ENCODE results near the gene ANKRD13A.
"Not testable (repeated sequence)": the region's sequence is repeated elsewhere in the genome, so short reads cannot be mapped to it uniquely, and the experiment has no call there.

ANKRD13A gene

DNA sequence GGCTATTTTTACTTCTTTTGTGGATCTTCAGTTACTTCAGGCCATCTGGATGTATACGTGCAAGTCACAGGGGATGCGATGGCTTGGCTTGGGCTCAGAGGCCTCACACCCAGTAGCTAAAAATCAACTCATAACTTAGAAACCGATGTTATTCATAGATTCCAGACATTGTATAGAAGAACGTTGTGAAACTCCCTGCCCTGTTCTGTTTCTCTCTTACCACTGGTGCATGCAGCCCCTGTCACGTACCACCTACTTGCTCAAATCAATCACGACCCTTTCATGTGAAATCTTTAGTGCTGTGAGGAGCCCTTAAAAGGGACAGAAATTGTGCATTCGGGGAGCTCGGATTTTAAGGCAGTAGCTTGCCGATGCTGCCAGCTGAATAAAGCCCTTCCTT lies 50.4 kb downstream of the ANKRD13A start:
- not testable (repeated sequence) for H3K36me3 ChIP-seq (ENCODE audit: control insufficient read depth, insufficient read depth, low read length); H3K4me3 ChIP-seq (ENCODE audit: low read depth, low read length); H3K4me1 ChIP-seq (ENCODE audit: control insufficient read depth, insufficient read depth, low read length); H3K9ac ChIP-seq (ENCODE audit: low read depth, low read length); H3K9me3 ChIP-seq (ENCODE audit: control insufficient read depth, insufficient read depth, low read length); H3K27ac ChIP-seq (ENCODE audit: low read depth, low read length); H3K27me3 ChIP-seq (ENCODE audit: control insufficient read depth, insufficient read depth, low read length)

DNA sequence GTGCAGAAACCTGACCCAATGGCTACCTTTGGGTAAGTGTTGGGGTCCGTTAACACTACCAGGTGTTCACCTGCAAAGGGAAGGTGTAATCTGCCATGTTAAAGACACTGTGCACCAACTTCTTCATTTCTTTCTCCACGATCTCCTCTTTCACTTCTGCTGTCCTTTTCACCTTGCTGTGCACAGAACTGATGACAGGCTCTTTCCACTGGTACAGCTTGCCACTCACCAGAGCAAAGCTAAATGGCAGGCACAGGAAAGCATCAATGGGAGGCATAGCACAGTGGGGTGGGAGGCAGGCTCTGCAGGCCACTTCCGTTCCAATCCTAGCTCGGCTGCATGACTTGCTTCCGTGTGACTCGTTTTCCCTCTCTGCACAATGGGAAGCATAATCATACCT lies 51.7 kb downstream of the ANKRD13A start:
- no peaks in the 10 kb centered on the region for H3K9me3 ChIP-seq (ENCODE audit: control insufficient read depth, insufficient read depth, low read length)
- H3K9ac ChIP-seq (ENCODE audit: low read depth, low read length): no peak overlapping the region
- H3K4me3 ChIP-seq (ENCODE audit: low read depth, low read length): no peak overlapping the region
- H3K27ac ChIP-seq (ENCODE audit: low read depth, low read length): no peak overlapping the region
- no peaks in the 10 kb centered on the region for H3K36me3 ChIP-seq (ENCODE audit: control insufficient read depth, insufficient read depth, low read length)
- no peaks in the 10 kb centered on the region for H3K4me1 ChIP-seq (ENCODE audit: control insufficient read depth, insufficient read depth, low read length)
- no peaks in the 10 kb centered on the region for H3K27me3 ChIP-seq (ENCODE audit: control insufficient read depth, insufficient read depth, low read length)

DNA sequence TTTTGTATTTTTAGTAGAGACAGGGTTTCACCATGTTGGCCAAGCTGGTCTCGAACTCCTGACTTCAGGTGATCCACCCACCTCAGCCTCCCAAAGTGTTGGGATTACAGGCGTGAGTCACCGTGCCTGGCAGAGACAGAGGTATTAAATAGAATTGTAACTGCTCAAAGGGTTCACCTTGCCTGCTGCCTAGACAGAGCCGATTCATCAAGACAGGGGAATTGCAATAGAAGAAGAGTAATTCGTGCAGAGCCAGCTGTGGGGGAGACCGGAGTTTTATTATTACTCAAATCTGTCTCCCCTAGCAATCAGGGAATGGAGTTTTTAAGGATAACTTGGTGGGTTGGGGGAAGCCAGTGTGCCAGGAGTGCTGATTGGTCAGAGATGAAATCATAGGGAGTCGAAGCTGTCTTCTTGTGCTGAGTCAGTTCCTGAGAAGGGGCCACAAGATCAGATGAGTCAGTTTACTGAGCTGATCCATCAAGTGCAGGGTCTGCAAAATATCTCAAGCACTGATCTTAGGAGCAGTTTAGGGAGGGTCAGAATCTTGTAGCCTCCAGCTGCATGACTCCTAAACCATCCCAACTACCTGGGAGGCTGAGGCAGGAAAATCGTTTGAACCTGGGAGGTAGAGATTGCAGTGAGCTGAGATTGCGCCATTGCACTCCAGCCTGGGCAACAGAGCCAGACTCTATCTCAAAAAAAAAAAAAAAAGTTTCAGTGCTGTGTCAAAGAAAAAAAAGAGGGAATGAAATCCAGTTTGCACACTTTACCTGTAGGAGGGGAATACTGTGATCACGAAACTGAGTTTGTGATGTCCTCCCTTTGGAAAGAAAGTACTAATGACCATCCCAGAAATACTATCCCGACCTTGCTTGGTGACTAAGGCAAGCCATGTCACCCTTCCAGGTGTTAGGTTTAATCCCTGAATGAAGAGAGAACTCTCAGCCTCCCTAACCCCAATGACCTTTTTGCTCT lies 56.4 kb downstream of the ANKRD13A start:
- H3K27ac ChIP-seq (ENCODE audit: low read depth, low read length): peak overlapping the region; percentile 42
- not testable (repeated sequence) for H3K4me1 ChIP-seq (ENCODE audit: control insufficient read depth, insufficient read depth, low read length); H3K9ac ChIP-seq (ENCODE audit: low read depth, low read length); H3K27me3 ChIP-seq (ENCODE audit: control insufficient read depth, insufficient read depth, low read length); H3K9me3 ChIP-seq (ENCODE audit: control insufficient read depth, insufficient read depth, low read length); H3K36me3 ChIP-seq (ENCODE audit: control insufficient read depth, insufficient read depth, low read length); H3K4me3 ChIP-seq (ENCODE audit: low read depth, low read length)

DNA sequence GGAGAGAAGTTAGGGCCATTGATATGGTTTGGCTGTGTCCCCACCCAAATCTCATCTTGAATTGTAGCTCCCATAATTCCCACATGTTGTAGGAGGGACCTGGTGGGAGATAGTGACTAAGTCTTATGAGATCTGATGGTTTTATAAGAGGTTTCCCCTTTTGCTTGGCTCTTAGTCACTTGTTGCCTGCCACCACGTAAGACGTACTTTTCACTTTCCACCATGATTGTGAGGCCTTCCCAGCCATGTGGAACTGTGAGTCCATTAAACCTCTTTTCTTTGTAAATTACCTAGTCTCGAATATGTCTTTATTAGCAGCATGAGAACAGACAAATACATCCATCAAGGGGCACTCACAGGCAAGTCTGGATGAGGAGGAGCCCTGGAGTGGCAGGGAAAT lies 57.4 kb downstream of the ANKRD13A start:
- H3K9ac ChIP-seq (ENCODE audit: low read depth, low read length); H3K27me3 ChIP-seq (ENCODE audit: control insufficient read depth, insufficient read depth, low read length); H3K36me3 ChIP-seq (ENCODE audit: control insufficient read depth, insufficient read depth, low read length); H3K4me1 ChIP-seq (ENCODE audit: control insufficient read depth, insufficient read depth, low read length); H3K9me3 ChIP-seq (ENCODE audit: control insufficient read depth, insufficient read depth, low read length); H3K4me3 ChIP-seq (ENCODE audit: low read depth, low read length); H3K27ac ChIP-seq (ENCODE audit: low read depth, low read length): not testable (repeated sequence)

DNA sequence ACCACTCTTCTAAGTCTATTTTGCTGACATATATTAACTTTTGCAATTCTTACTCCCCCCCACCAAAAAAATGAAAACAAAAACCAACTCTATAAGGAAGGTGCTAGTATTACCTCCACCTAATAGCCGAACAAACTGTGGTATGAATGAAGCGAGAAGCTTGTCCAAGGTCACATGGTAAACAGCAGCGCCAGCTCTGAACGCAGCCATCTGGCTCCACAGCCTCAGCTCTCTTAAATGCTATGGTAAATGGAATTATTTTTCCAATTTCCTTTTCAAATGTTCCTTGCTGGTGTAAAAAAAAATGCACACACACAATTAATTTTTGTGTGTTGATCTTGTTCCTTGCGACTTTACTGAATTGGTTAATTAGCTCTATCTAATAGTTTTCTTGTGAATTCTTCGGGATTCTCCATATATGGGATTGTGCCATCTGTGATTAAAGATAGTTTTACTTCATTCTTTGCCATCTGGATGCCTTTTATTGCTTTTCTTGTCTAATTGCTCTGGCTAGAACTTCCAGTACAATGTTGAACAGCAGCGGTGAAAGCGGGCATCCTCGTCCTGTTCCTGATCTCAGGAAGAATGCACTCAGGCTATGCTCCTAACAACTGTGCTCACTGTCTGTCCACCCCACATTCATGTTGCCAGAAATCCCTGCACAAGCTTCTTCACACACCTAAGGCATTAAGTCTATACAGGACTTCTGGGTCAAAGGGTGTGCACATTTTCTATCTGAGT lies 59.8 kb downstream of the ANKRD13A start:
- Histone ChIP-seq H3K4me1 (ENCODE audit: control insufficient read depth, insufficient read depth, low read length) (no peaks in the 10 kb centered on the region), H3K36me3 (ENCODE audit: control insufficient read depth, insufficient read depth, low read length) (no peaks in the 10 kb centered on the region), H3K9ac (ENCODE audit: low read depth, low read length) (no peak overlapping the region), H3K9me3 (ENCODE audit: control insufficient read depth, insufficient read depth, low read length) (no peaks in the 10 kb centered on the region), H3K27me3 (ENCODE audit: control insufficient read depth, insufficient read depth, low read length) (no peaks in the 10 kb centered on the region), H3K27ac (ENCODE audit: low read depth, low read length) (no peak overlapping the region), H3K4me3 (ENCODE audit: low read depth, low read length) (no peak overlapping the region)

DNA sequence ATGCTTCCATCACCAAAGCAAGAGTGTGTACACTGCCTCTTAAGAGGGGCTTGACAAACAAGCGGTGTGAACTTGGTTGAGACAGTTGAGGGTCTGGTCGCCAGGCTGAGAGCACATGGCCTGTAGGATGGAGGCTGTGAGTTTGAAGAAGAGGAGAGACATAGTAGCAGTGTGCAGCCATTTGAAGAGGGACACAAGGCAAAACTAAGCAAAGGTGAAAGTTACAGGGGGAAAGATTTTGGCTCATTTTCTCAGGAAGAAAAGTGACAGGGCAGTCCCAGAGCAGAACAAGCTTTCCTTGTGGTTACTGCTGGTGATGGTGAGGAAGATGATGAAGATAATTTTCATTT lies 60.4 kb downstream of the ANKRD13A start:
- Histone ChIP-seq H3K4me1 (ENCODE audit: control insufficient read depth, insufficient read depth, low read length) (no peaks in the 10 kb centered on the region), H3K4me3 (ENCODE audit: low read depth, low read length) (no peak overlapping the region), H3K27ac (ENCODE audit: low read depth, low read length) (no peak overlapping the region), H3K27me3 (ENCODE audit: control insufficient read depth, insufficient read depth, low read length) (no peaks in the 10 kb centered on the region), H3K36me3 (ENCODE audit: control insufficient read depth, insufficient read depth, low read length) (no peaks in the 10 kb centered on the region), H3K9me3 (ENCODE audit: control insufficient read depth, insufficient read depth, low read length) (no peaks in the 10 kb centered on the region), H3K9ac (ENCODE audit: low read depth, low read length) (no peak overlapping the region)

DNA sequence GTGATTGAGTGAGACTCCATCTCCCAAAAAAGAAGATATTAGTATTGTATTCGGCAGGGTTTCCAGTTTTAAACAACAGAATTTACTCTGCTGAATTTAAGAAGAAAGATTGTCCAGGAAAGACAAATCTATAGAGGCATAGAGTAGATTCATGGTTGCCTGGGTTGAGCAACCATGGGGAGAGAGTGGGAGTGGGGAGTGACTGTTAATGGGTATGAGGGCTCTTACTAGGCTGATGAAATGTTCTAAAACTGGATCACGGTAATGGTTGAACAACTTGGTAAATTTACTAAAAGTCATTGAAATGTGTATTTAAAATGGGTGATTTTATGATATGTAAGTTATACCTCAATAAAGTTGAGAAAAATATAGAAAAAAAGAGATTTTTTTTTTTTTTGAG lies 63.0 kb downstream of the ANKRD13A start:
- Histone ChIP-seq H3K27me3 (ENCODE audit: control insufficient read depth, insufficient read depth, low read length) (no peaks in the 10 kb centered on the region), H3K4me3 (ENCODE audit: low read depth, low read length) (no peak overlapping the region), H3K36me3 (ENCODE audit: control insufficient read depth, insufficient read depth, low read length) (no peaks in the 10 kb centered on the region), H3K27ac (ENCODE audit: low read depth, low read length) (no peak overlapping the region), H3K4me1 (ENCODE audit: control insufficient read depth, insufficient read depth, low read length) (no peaks in the 10 kb centered on the region), H3K9ac (ENCODE audit: low read depth, low read length) (no peak overlapping the region), H3K9me3 (ENCODE audit: control insufficient read depth, insufficient read depth, low read length) (no peaks in the 10 kb centered on the region)

DNA sequence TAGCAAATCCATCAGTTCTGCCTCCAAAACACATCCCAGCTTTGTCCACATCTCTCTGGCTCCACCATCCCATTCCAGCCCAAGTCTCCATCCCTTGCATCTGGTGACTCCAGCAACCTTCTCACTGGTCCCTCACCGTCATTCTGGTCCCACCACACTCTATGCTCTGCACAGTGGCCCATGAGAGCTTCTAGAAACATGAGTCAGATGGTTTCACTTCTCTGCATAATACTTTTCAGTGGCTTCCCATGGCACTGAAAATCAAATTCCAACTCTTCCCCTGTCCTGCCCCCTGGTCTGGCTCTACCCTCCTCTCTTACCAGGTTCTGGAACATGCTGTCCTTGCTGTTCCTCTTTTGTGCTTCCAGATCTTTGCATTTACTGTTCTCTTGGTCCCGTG lies 66.3 kb downstream of the ANKRD13A start:
- Histone ChIP-seq H3K27me3 (ENCODE audit: control insufficient read depth, insufficient read depth, low read length) (no peaks in the 10 kb centered on the region), H3K36me3 (ENCODE audit: control insufficient read depth, insufficient read depth, low read length) (no peaks in the 10 kb centered on the region), H3K9ac (ENCODE audit: low read depth, low read length) (no peak overlapping the region), H3K27ac (ENCODE audit: low read depth, low read length) (no peak overlapping the region), H3K4me1 (ENCODE audit: control insufficient read depth, insufficient read depth, low read length) (no peaks in the 10 kb centered on the region), H3K9me3 (ENCODE audit: control insufficient read depth, insufficient read depth, low read length) (no peaks in the 10 kb centered on the region), H3K4me3 (ENCODE audit: low read depth, low read length) (no peak overlapping the region)

DNA sequence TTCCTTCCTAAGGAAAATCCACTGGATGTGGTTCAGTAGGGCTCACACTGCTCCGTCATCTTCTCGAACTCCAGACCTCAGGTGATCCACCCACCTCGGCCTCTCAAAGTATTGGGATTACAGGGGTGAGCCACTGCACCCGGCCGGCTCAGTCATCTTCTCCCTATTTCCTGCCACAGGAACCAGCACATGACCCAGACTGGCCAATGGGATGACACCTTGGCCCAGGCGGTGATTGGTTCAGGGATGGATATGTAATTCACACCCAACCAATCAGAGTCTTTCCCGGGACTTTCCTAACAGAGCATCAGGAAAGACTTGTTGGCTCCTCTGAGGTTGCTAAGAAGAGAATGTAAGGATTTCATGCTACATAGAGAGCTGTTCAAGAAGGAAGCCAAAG lies 68.3 kb downstream of the ANKRD13A start:
- Histone ChIP-seq H3K27me3 (ENCODE audit: control insufficient read depth, insufficient read depth, low read length) (no peaks in the 10 kb centered on the region), H3K4me1 (ENCODE audit: control insufficient read depth, insufficient read depth, low read length) (no peaks in the 10 kb centered on the region), H3K36me3 (ENCODE audit: control insufficient read depth, insufficient read depth, low read length) (no peaks in the 10 kb centered on the region), H3K27ac (ENCODE audit: low read depth, low read length) (no peak overlapping the region), H3K4me3 (ENCODE audit: low read depth, low read length) (no peak overlapping the region), H3K9ac (ENCODE audit: low read depth, low read length) (no peak overlapping the region), H3K9me3 (ENCODE audit: control insufficient read depth, insufficient read depth, low read length) (no peaks in the 10 kb centered on the region)

DNA sequence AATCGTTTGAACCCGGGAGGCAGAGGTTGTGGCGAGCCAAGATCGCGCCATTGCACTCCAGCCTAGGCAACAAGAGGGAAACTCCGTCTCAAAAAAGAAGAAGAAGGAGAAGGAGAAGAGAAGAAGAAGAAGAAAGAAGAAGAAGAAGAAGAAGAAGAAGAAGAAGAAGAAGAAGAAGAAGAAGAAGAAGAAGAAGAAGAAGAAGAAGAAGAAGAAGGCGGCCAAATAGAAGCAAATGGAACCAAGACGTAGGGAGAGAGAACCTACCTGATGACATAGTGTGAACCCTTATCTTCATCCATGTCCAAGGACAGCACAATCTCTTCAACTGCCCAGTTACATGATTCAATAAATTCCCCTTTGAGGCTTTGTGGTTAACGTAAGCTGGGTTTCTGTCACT lies 68.9 kb downstream of the ANKRD13A start:
- H3K27ac ChIP-seq (ENCODE audit: low read depth, low read length); H3K9me3 ChIP-seq (ENCODE audit: control insufficient read depth, insufficient read depth, low read length); H3K4me3 ChIP-seq (ENCODE audit: low read depth, low read length); H3K9ac ChIP-seq (ENCODE audit: low read depth, low read length); H3K27me3 ChIP-seq (ENCODE audit: control insufficient read depth, insufficient read depth, low read length); H3K4me1 ChIP-seq (ENCODE audit: control insufficient read depth, insufficient read depth, low read length); H3K36me3 ChIP-seq (ENCODE audit: control insufficient read depth, insufficient read depth, low read length): not testable (repeated sequence)

DNA sequence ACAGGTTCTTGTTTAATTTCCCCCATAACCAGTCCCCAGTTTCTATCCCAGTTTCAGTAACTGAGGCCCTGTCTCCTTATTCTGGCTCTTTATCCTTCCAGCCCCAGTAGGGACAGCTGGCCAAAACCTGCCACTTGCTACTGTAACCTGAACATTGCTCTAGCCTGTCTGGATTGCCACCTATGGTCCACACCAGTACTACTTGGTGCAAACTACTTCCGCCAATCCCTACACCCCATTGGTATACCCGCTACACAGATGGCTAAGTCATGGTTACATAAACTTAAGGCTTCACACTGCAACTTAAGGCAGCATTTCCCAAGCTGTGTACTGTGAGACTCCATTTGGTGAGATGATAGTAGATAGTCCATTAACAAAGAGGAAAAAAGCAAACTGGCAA lies 69.4 kb downstream of the ANKRD13A start:
- H3K4me3 ChIP-seq (ENCODE audit: low read depth, low read length): no peak overlapping the region
- no peak overlapping the region for H3K9ac ChIP-seq (ENCODE audit: low read depth, low read length)
- no peaks in the 10 kb centered on the region for H3K4me1 ChIP-seq (ENCODE audit: control insufficient read depth, insufficient read depth, low read length)
- no peaks in the 10 kb centered on the region for H3K27me3 ChIP-seq (ENCODE audit: control insufficient read depth, insufficient read depth, low read length)
- no peaks in the 10 kb centered on the region for H3K36me3 ChIP-seq (ENCODE audit: control insufficient read depth, insufficient read depth, low read length)
- H3K9me3 ChIP-seq (ENCODE audit: control insufficient read depth, insufficient read depth, low read length): no peaks in the 10 kb centered on the region
- H3K27ac ChIP-seq (ENCODE audit: low read depth, low read length): no peak overlapping the region

Data from HUES48 (cell line).